Heart left ventricle (tissue), 13 donors: ENCODE results near the gene SNX30.

Experiments used
- CTCF ChIP-seq, 12 donors: fragments of 200-600 bp; sonication (generic) in 4 of 12; IDR thresholded peaks; one replicate each; pipeline versions ENCODE4 v1.5.0 to v1.8.0; 2018 to 2022; ENCODE audit warnings: antibody characterized with exemption in 12 of 12, mild to moderate bottlenecking in 5 of 12
- POLR2A ChIP-seq, 2 donors: fragments of 450-650 bp; IDR thresholded peaks; one replicate each; pipeline ENCODE4 v1.6.1; 2017; ENCODE audit warnings: antibody characterized with exemption in 2 of 2, mild to moderate bottlenecking in 2 of 2, moderate library complexity in 2 of 2
- donor health status: ischemic (EF 13 %, LVEDD 7.1; RV severe dilation, severe dysfunction).
- donor health status: DM: no; HTN: yes; CAD: no.
- donor health status: DM: no; HTN: no; CAD: no.
- donor health status: ischemic (EF 25% LVEDD 6.9; RV normal size, moderate dysfunction).
- donor health status: ischemic (EF 25% LVEDD 5.7; RV mildly dilated, moderate dysfunction).
- donor health status: ischemic (EF 35%, LVEDD 5.7; RV mildly dilated, moderate dysfunction).
- donor health status: nonischemic (EF 11% LVEDD 7.7; RV severe dilation, severe dysfunction).
- donor health status: DM: yes; HTN: yes; CAD: no.
- donor health status: PGD.
- donor health status: ischemic (EF 29% LVEDD 5.4; RV normal size, mild dysfunction).
- donor health status: nonischemic (EF 23%, LVEDD 6.1; RV moderate dilation, normal function).

GRCh38 chr9:112844771-112845542 lies 94.4 kb downstream of the SNX30 start:
- TF ChIP-seq CTCF (IDR thresholded peaks at IDR 0.05) (peak; percentile 93 to 100 (median 96)), POLR2A (IDR thresholded peaks at IDR 0.05) (no peak)
